ENCODE results near the gene DPF3. TPM values are rescaled to one million over a fixed set of nuclear protein-coding genes. Genes with fewer than 3 reads are reported as not detected.

The DPF3 gene
- total and polyA plus RNA-seq, 2 of the 13 experiments (the other 11 are each of a cell fraction or from before 2014, with no cell fraction given) = 0.09 to 0.60 TPM

DNA sequence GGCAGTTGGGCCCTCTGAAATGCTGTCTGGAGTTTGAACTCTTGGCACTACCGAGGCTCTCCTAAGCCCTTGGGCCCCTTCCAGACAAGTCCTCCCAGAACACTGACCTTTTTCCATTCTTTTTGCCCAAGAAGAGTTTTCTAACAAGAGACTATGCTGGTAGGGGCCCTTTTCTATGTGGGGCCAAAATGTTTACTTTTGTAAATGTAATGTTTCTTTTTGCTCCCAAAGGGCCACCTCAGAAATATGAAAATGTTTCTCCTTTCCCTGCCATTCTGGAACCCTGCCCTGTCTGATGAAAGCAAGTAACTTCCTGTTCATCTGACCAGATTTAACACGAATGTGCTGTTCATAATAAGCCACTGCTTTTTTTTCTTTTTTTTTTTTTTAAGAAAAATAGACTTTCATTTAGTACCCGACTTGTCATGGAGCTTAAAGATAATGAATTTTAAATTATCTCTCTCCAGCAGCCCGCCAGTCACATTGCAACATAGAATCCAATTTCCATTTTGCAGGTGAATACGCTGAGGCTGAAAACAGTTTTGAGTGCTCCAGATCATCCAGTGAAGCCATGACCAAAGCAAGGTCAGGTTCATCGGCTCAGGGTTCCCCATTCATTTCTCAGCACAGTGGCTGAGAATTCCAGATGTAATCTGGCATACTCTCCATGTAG lies 169.9 kb downstream of the DPF3 start:
- no peak overlapping the region for H2AFZ ChIP-seq (ENCODE audit: low read length)
- FAIRE-seq = no peak
- no peaks in the 10 kb centered on the region for H3K36me3 ChIP-seq (replicated peaks in 1 of 2; ENCODE audit: control insufficient read depth in 1 of 2, insufficient read depth in 2 of 2, low read length in 2 of 2)
- H3K4me3 ChIP-seq (replicated peaks in 1 of 3; ENCODE audit: insufficient read depth in 1 of 3, low read depth in 2 of 3, low read length in 3 of 3) = no peak overlapping the region
- no peaks in the 10 kb centered on the region for H3K79me2 ChIP-seq (ENCODE audit: insufficient read depth, low read length)
- 5% methylated on average over 6 of the region's 6 CpGs for WGBS (ENCODE audit: low lambda C conversion rate)
- in situ Hi-C loops (cut with HindIII; ENCODE audit: extremely low pct_ligation_motif_present, low pct_unique_long_range_greater_than_20kb) (no loop called here), intact Hi-C loops (cut with micrococcal nuclease; ENCODE audit: unreplicated experiment) (no loop called here)
- no TSS peak for BruUV-seq (replicated peaks)
- ChIA-PET CTCF (ENCODE audit: low intra/inter-chr PET ratio, low total read pairs) (no interaction called here), POLR2A (no interaction called here)
- no peaks in the 10 kb centered on the region for H3K27me3 ChIP-seq (ENCODE audit: control insufficient read depth in 1 of 2, insufficient read depth in 2 of 2, low read length in 2 of 2)
- DNase-seq (ENCODE audit: low spot score) = no peak
- no peak overlapping the region for H3K4me2 ChIP-seq (ENCODE audit: low read depth, low read length)
- TF ChIP-seq HNRNPLL (IDR thresholded peaks at IDR 0.05; ENCODE audit: low read depth, low read length, poor library complexity, severe bottlenecking) = no peak
- TF ChIP-seq SALL2 (CRISPR knock-in tag; IDR thresholded peaks at IDR 0.05) = no peak
- TF ChIP-seq ZNF878 (CRISPR knock-in tag; IDR thresholded peaks at IDR 0.05) = no peak
- no peak for TF ChIP-seq ZNF34 (CRISPR knock-in tag; IDR thresholded peaks at IDR 0.05; ENCODE audit: borderline replicate concordance)
- no peak for TF ChIP-seq POLR2AphosphoS2 (IDR thresholded peaks at IDR 0.05; ENCODE audit: low read depth, low read length)
- TF ChIP-seq NFE2L1 (CRISPR knock-in tag; IDR thresholded peaks at IDR 0.05; ENCODE audit: borderline replicate concordance) = no peak
- no peak for TF ChIP-seq ARHGAP35 (CRISPR knock-in tag; IDR thresholded peaks at IDR 0.05; ENCODE audit: borderline replicate concordance)
- TF ChIP-seq, protein P1, sequence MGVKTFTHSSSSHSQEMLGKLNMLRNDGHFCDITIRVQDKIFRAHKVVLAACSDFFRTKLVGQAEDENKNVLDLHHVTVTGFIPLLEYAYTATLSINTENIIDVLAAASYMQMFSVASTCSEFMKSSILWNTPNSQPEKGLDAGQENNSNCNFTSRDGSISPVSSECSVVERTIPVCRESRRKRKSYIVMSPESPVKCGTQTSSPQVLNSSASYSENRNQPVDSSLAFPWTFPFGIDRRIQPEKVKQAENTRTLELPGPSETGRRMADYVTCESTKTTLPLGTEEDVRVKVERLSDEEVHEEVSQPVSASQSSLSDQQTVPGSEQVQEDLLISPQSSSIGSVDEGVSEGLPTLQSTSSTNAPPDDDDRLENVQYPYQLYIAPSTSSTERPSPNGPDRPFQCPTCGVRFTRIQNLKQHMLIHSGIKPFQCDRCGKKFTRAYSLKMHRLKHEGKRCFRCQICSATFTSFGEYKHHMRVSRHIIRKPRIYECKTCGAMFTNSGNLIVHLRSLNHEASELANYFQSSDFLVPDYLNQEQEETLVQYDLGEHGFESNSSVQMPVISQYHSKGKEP (CRISPR knock-in tag; IDR thresholded peaks at IDR 0.05) = no peak
- no peak for TF ChIP-seq JUN (CRISPR knock-in tag; IDR thresholded peaks at IDR 0.05)
- no peak for TF ChIP-seq ZNF12 (CRISPR knock-in tag; IDR thresholded peaks at IDR 0.05)
- TF ChIP-seq TCF7 (IDR thresholded peaks at IDR 0.05; ENCODE audit: low read depth) = no peak
- no peak for TF ChIP-seq ZFP36 (IDR thresholded peaks at IDR 0.05; ENCODE audit: borderline replicate concordance, low read depth, low read length, partially characterized antibody)
- no peak for TF ChIP-seq SMC3 (IDR thresholded peaks at IDR 0.05; ENCODE audit: low read length)
- TF ChIP-seq ZNF3 (CRISPR knock-in tag; IDR thresholded peaks at IDR 0.05) = no peak
- no peak for TF ChIP-seq REL (CRISPR knock-in tag; conservative IDR thresholded peaks at IDR 0.05)
- TF ChIP-seq, protein P2, sequence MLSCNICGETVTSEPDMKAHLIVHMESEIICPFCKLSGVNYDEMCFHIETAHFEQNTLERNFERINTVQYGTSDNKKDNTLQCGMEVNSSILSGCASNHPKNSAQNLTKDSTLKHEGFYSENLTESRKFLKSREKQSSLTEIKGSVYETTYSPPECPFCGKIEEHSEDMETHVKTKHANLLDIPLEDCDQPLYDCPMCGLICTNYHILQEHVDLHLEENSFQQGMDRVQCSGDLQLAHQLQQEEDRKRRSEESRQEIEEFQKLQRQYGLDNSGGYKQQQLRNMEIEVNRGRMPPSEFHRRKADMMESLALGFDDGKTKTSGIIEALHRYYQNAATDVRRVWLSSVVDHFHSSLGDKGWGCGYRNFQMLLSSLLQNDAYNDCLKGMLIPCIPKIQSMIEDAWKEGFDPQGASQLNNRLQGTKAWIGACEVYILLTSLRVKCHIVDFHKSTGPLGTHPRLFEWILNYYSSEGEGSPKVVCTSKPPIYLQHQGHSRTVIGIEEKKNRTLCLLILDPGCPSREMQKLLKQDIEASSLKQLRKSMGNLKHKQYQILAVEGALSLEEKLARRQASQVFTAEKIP (CRISPR knock-in tag; IDR thresholded peaks at IDR 0.05; ENCODE audit: borderline replicate concordance) = no peak
- TF ChIP-seq ZNF768 (CRISPR knock-in tag; IDR thresholded peaks at IDR 0.05) = no peak
- TF ChIP-seq ZNF337 (CRISPR knock-in tag; IDR thresholded peaks at IDR 0.05; ENCODE audit: borderline replicate concordance, low read depth) = no peak
- TF ChIP-seq FOXK1 (CRISPR knock-in tag; IDR thresholded peaks at IDR 0.05; ENCODE audit: borderline replicate concordance, low read depth) = no peak
- no peak for TF ChIP-seq SYNCRIP (IDR thresholded peaks at IDR 0.05; ENCODE audit: insufficient read depth, low read depth, low read length)
- ATAC-seq = no peak
- no peak overlapping the region for H3K27ac ChIP-seq (ENCODE audit: extremely low read length, insufficient read depth, low read length)
- H3K4me1 ChIP-seq (ENCODE audit: insufficient read depth, low read length) = no peaks in the 10 kb centered on the region
- H3K9ac ChIP-seq (ENCODE audit: insufficient read depth, low read depth, low read length) = no peak overlapping the region
- no peaks in the 10 kb centered on the region for H4K20me1 ChIP-seq (ENCODE audit: insufficient read depth, low read length)
- H3K9me3 ChIP-seq (ENCODE audit: low read length) = no peaks in the 10 kb centered on the region
